LNCaP clone FGC (cell line): ENCODE results near the gene SDCCAG8.
A peak's percentile ranks its signal among the peaks of the same experiment; 100 is the strongest.

Experiments
- DNase-seq: peaks from one replicate; pipeline ENCODE4 v3.0.0-alpha.2; 2011; ENCODE audit warnings: low read depth
- H3K4me3 ChIP-seq: 2 replicates; pipeline ENCODE4 v1.5.1; 2011; ENCODE audit warnings: mild to moderate bottlenecking, low read depth, low read length, control low read depth
- TF ChIP-seq, protein P1 (sequence below): IDR thresholded peaks from 2 replicates; pipeline ENCODE4 v1.5.1; 2012; ENCODE audit warnings: mild to moderate bottlenecking; ENCODE audit not compliant: control insufficient read depth, insufficient read depth; ENCODE audit errors: extremely low read depth

Gene SDCCAG8

GRCh38 chr1:243253926-243254232, 2.0 kb upstream of the SDCCAG8 start:
- H3K4me3 ChIP-seq, result peak overlapping the region; percentile 87
- peak; percentile 7 for DNase-seq
- TF ChIP-seq, protein P1, sequence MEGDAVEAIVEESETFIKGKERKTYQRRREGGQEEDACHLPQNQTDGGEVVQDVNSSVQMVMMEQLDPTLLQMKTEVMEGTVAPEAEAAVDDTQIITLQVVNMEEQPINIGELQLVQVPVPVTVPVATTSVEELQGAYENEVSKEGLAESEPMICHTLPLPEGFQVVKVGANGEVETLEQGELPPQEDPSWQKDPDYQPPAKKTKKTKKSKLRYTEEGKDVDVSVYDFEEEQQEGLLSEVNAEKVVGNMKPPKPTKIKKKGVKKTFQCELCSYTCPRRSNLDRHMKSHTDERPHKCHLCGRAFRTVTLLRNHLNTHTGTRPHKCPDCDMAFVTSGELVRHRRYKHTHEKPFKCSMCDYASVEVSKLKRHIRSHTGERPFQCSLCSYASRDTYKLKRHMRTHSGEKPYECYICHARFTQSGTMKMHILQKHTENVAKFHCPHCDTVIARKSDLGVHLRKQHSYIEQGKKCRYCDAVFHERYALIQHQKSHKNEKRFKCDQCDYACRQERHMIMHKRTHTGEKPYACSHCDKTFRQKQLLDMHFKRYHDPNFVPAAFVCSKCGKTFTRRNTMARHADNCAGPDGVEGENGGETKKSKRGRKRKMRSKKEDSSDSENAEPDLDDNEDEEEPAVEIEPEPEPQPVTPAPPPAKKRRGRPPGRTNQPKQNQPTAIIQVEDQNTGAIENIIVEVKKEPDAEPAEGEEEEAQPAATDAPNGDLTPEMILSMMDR, result no peak

- peak overlapping the region; percentile 87 for H3K4me3 ChIP-seq
- peak; percentile 15 for DNase-seq
- TF ChIP-seq, protein P1, result no peak
Observed at GRCh38 chr1:243254233-243254926, 1.5 kb upstream of the SDCCAG8 start.

- TF ChIP-seq, protein P1, result no peak
- peak within 1 kb of the TSS; percentile 87 for H3K4me3 ChIP-seq
- peak; percentile 67 for DNase-seq
Observed at GRCh38 chr1:243254927-243255790, 682 bp upstream of the SDCCAG8 start, which contains the start of gene CEP170. CEP170 (minus strand) TSS chr1:243255281; CDS start chr1:243225280, 30,001 bp downstream.

- TF ChIP-seq, protein P1, result no peak
- peak overlapping the region; percentile 87 for H3K4me3 ChIP-seq
- no peak for DNase-seq
Observed at GRCh38 chr1:243256590-243256989, 749 bp downstream of the SDCCAG8 start.

GRCh38 chr1:243257189-243257588, 1.3 kb downstream of the SDCCAG8 start:
- peak overlapping the region; percentile 87 for H3K4me3 ChIP-seq
- DNase-seq, result no peak
- TF ChIP-seq, protein P1, result no peak

- H3K4me3 ChIP-seq, result no peak overlapping the region
- DNase-seq, result no peak
- TF ChIP-seq, protein P1, result no peak
Observed at GRCh38 chr1:243258731-243259130, 2.9 kb downstream of the SDCCAG8 start.
